Nephron (organoid): ENCODE measurements around the gene CAPNS2.

Experiments
- H3K27ac Mint-ChIP-seq, 3 experiments: 2 replicates each; pipeline ENCODE4 v1.8.0; 2020; ENCODE audit warnings: mixed read lengths in 3 of 3, mild to moderate bottlenecking in 2 of 3, moderate library complexity in 1 of 3
- H3K27me3 Mint-ChIP-seq: 2 replicates; pipeline ENCODE4 v1.8.0; 2021; ENCODE audit warnings: low read depth, mild to moderate bottlenecking, moderate library complexity, mixed read lengths
- H3K36me3 Mint-ChIP-seq: 2 replicates; pipeline ENCODE4 v1.8.0; 2020; ENCODE audit warnings: low read depth, mixed read lengths
- H3K4me1 Mint-ChIP-seq: 2 replicates; pipeline ENCODE4 v1.8.0; 2020; ENCODE audit warnings: mixed read lengths
- H3K4me3 Mint-ChIP-seq, 3 experiments: 2 replicates each; pipeline ENCODE4 v1.8.0; 2020; ENCODE audit warnings: mild to moderate bottlenecking in 3 of 3, mixed read lengths in 3 of 3, moderate library complexity in 2 of 3
- H3K9me3 Mint-ChIP-seq: 2 replicates; pipeline ENCODE4 v1.8.0; 2020; ENCODE audit warnings: mixed read lengths
- TF ChIP-seq, protein P1 (sequence below), 3 experiments: fragments of 200-600 bp; sonication (generic); IDR thresholded peaks; one replicate each; pipeline ENCODE4 v1.5.0; 2021; ENCODE audit warnings: antibody characterized with exemption in 3 of 3; ENCODE audit not compliant: unreplicated experiment in 3 of 3

CAPNS2 gene

DNA sequence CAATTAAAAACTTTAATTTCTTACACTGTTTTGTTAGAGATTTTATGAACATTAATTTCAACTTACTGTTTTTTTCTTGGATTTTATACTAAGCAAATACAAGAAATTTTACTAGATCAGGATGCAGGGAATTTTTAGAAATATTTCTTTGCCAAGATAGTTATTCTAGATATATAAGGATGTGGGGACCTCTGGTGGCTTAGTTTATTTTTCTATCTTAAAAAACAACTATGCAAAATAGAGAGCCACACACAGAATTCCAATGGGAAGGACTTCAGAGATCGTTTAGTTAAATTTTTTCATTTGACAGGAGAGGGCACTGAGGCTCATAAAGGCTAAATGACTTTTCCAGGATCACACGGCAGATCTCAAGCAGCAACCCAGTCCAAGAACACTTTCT is 23.0 kb upstream of the CAPNS2 start:
- no peak overlapping the region for H3K27ac Mint-ChIP-seq
- H3K4me1 Mint-ChIP-seq: peaks cover 4% of the 10 kb centered on the region
- H3K36me3 Mint-ChIP-seq: no peaks in the 10 kb centered on the region
- no peaks in the 10 kb centered on the region for H3K9me3 Mint-ChIP-seq
- TF ChIP-seq, protein P1, sequence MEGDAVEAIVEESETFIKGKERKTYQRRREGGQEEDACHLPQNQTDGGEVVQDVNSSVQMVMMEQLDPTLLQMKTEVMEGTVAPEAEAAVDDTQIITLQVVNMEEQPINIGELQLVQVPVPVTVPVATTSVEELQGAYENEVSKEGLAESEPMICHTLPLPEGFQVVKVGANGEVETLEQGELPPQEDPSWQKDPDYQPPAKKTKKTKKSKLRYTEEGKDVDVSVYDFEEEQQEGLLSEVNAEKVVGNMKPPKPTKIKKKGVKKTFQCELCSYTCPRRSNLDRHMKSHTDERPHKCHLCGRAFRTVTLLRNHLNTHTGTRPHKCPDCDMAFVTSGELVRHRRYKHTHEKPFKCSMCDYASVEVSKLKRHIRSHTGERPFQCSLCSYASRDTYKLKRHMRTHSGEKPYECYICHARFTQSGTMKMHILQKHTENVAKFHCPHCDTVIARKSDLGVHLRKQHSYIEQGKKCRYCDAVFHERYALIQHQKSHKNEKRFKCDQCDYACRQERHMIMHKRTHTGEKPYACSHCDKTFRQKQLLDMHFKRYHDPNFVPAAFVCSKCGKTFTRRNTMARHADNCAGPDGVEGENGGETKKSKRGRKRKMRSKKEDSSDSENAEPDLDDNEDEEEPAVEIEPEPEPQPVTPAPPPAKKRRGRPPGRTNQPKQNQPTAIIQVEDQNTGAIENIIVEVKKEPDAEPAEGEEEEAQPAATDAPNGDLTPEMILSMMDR (IDR thresholded peaks at IDR 0.05; ENCODE audit: unreplicated experiment in 3 of 3): peak; percentile 41 to 61 (median 45)
- H3K27me3 Mint-ChIP-seq: no peaks in the 10 kb centered on the region
- no peak overlapping the region for H3K4me3 Mint-ChIP-seq

GRCh38 chr16:55552621-55553020 is 13.9 kb upstream of the CAPNS2 start:
- Mint-ChIP-seq H3K27me3 (no peaks in the 10 kb centered on the region), H3K36me3 (peaks cover 27% of the 10 kb centered on the region)

GRCh38 chr16:55555436-55555835 is 11.0 kb upstream of the CAPNS2 start:
- peaks cover 22% of the 10 kb centered on the region for H3K4me1 Mint-ChIP-seq
- H3K27me3 Mint-ChIP-seq: no peaks in the 10 kb centered on the region
- peaks cover 27% of the 10 kb centered on the region for H3K36me3 Mint-ChIP-seq
- TF ChIP-seq, protein P1 (IDR thresholded peaks at IDR 0.05; ENCODE audit: unreplicated experiment in 3 of 3): no peak
- no peak overlapping the region for H3K4me3 Mint-ChIP-seq
- peaks cover 23% of the 10 kb centered on the region for H3K9me3 Mint-ChIP-seq
- H3K27ac Mint-ChIP-seq: no peak overlapping the region

More at GRCh38 chr16:55552621-55553020, 13.9 kb upstream of the CAPNS2 start:
- no peak overlapping the region for H3K4me3 Mint-ChIP-seq
- H3K4me1 Mint-ChIP-seq: no peaks in the 10 kb centered on the region
- H3K27ac Mint-ChIP-seq: no peak overlapping the region
- peaks cover 23% of the 10 kb centered on the region for H3K9me3 Mint-ChIP-seq
- TF ChIP-seq, protein P1 (IDR thresholded peaks at IDR 0.05; ENCODE audit: unreplicated experiment in 3 of 3): no peak

GRCh38 chr16:55557186-55557585 is 9.3 kb upstream of the CAPNS2 start:
- Mint-ChIP-seq H3K9me3 (peaks cover 21% of the 10 kb centered on the region), H3K27me3 (no peaks in the 10 kb centered on the region), H3K27ac (no peak overlapping the region), H3K4me1 (peaks cover 22% of the 10 kb centered on the region), H3K4me3 (no peak overlapping the region), H3K36me3 (peaks cover 24% of the 10 kb centered on the region)
- TF ChIP-seq, protein P1 (IDR thresholded peaks at IDR 0.05; ENCODE audit: unreplicated experiment in 3 of 3): no peak

GRCh38 chr16:55559233-55559632 is 7.3 kb upstream of the CAPNS2 start:
- Mint-ChIP-seq H3K4me1 (peaks cover 22% of the 10 kb centered on the region), H3K9me3 (peaks cover 12% of the 10 kb centered on the region), H3K36me3 (peaks cover 14% of the 10 kb centered on the region), H3K27me3 (no peaks in the 10 kb centered on the region), H3K27ac (peak overlapping the region; percentile 12 to 63 (median 31)), H3K4me3 (no peak overlapping the region)
- TF ChIP-seq, protein P1 (IDR thresholded peaks at IDR 0.05; ENCODE audit: unreplicated experiment in 3 of 3): no peak

GRCh38 chr16:55559933-55560516 is 6.5 kb upstream of the CAPNS2 start:
- TF ChIP-seq, protein P1 (IDR thresholded peaks at IDR 0.05; ENCODE audit: unreplicated experiment in 3 of 3): no peak
- peak overlapping the region; percentile 31 to 77 (median 72) for H3K27ac Mint-ChIP-seq
- peaks cover 8% of the 10 kb centered on the region for H3K36me3 Mint-ChIP-seq
- H3K27me3 Mint-ChIP-seq: no peaks in the 10 kb centered on the region
- peaks cover 22% of the 10 kb centered on the region for H3K4me1 Mint-ChIP-seq
- no peak overlapping the region for H3K4me3 Mint-ChIP-seq
- peaks cover 7% of the 10 kb centered on the region for H3K9me3 Mint-ChIP-seq
